ACHN (cell line): Measurements from ENCODE around the gene ARMC2.
A peak's percentile ranks its signal among the peaks of the same experiment; 100 is the strongest.

Experiments
- DNase-seq: peaks from one replicate; pipeline ENCODE4 v3.0.0-alpha.2; 2015
- in situ Hi-C: cut with HindIII; loops from 2 replicates; pipeline ENCODE4 v1.10.0; 2017; ENCODE audit warnings: low sequenced_read_pairs, low pct_ligation_motif_present, low pct_unique_long_range_greater_than_20kb

ARMC2 gene

DNA sequence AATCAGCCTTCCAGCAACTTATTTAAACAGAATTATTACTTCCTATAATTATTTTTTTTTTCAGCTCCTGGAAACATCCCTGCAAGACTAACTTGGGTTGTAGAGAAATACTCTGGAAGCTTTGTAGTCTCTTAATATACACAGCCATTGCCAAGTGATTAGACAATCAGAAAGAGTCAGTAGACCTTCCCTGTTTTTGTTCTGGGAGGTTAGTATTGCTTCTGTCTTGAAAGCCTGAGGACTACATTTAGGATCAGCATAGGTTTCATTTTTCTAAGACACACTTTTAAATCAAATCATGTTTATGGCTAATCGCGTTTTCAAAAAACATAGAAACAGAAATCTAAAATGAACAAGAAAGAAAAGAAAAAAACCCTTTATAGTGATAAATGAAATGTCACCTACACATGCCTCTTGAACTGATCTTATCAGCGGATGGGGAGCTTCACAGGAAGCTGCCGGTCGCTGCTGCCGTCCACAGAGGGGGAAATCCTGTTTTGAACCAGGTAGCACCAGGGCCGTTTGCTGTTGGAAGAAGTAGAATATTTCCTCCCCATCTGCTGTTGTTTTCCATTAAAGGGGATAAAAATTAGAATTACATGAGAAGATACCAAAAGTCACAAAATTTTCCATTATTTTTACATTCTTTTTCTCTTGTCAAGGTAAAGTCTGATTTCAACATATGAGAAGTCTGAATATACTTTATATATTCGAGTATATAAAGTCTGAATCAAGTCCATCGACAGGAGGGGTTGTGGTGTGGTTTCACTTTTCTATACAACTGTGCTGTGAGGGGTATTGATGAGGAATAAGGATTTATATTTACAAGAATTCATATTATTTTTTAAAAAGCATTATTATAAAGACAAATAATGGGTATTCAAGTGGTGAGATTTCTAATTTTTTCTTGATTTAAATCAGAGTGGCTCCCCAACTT lies 94.6 kb downstream of the ARMC2 start:
- DNase-seq = no peak
- in situ Hi-C loops = no loop called here

DNA sequence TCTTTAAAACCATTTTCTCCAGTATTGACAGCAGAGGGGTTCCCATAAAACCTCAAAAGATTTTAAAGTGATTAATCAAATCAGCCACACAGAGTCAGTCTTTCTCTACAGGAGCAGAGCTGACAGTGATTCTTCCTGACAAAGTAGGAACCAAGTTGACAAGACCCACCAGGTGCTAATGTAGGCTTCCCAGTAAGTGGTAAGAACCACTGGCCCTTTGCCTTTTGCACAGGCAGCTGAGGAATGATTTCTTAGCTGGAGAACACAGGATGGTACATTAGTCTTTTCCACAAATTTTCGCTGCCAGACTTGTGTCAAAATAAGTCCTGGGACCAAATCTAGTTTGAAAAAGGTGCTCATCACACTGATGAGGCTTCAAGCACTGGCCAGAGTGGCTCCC lies 95.8 kb downstream of the ARMC2 start:
- in situ Hi-C loops = no loop called here
- DNase-seq = no peak

DNA sequence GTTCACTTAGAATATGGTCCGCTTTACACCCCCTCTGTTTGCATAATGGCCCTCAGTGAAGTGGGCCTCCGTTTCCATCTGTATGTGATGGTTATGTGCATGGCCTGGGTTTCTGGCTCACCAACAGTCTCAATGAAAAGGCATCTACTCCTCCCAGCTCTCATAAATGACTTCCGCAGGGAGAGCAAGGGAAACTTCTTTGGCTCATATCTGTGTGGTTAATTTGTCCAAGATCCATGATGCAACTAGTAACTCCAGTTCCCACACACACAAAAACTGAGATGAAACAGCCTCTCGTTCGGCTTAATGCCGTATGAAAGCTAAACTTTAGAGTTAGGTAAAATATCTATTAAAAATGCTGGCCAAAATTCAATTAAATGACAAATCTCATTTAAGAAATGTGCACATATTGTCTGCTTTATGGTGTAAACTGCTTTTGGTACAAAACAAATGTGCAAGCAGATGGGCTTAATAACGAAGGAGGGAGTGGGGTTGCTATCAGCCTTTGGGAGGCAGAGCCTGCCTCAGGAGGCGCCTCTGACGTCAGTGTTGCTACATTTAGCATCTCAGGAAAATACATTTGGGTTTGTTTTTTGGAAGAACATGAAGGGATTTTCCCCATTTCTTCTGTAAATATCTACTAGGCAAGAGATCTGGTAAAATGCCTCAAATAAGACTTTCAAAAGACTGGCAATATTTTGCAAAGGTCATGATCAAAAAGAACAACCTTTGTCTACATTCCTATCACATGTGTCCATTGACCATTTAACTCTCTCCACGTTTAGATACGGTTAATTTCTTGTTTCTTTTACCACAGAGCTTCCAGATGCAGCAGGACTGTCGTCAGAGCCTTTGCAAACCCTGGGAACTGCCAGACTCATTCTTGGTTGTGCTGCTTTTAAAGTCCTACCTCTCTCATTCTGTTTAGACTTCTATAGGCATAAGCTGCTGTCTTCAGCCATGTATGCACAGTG lies 96.8 kb downstream of the ARMC2 start:
- in situ Hi-C loops = no loop called here

DNA sequence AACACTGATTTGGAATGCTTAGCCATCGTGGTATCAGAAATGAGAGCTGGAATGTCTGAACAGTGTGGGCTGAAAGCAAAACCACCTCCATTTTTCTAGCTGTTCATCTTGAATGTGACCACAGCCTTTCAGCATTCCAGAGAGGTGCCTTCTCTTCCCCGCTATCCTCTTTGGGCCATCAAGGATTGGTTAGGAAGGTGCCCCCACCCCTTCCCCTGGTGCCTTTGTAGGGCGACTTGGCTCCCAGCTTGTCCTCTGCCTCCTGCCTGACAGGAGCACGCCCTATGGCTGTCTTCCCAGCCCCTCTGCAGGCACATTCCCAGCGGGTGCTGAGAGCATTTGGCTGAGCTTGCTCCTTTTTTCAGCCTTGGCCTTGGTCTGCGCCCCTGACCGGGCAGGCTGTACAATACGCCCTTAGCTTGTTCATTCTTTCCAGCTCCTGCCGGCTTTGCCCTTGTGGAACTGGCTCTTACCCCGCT lies 97.5 kb downstream of the ARMC2 start:
- in situ Hi-C loops = no loop called here
- no peak for DNase-seq

More for the DNA sequence above, 96.8 kb downstream of the ARMC2 start:
- peak; percentile 62 for DNase-seq

DNA sequence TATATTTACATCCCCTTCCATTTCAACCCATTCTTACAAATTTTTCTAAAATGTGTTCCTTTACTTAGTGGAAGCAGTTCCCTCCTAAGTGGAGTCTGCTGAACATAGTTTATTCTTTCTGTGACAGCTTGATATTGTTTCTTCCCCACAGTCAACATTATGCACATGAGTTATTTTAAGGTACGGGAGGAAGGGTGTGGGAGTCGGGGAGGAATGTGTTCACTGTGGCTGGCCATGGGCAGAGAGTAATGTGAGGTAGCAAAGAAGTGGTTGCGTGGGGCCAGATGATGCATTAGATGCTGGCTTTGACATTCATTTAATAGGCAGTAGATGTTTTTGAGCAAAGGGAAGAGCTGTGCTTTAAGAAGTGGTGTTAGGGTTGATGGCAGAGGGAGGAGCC lies 98.5 kb downstream of the ARMC2 start:
- no peak for DNase-seq
- in situ Hi-C loops = no loop called here

DNA sequence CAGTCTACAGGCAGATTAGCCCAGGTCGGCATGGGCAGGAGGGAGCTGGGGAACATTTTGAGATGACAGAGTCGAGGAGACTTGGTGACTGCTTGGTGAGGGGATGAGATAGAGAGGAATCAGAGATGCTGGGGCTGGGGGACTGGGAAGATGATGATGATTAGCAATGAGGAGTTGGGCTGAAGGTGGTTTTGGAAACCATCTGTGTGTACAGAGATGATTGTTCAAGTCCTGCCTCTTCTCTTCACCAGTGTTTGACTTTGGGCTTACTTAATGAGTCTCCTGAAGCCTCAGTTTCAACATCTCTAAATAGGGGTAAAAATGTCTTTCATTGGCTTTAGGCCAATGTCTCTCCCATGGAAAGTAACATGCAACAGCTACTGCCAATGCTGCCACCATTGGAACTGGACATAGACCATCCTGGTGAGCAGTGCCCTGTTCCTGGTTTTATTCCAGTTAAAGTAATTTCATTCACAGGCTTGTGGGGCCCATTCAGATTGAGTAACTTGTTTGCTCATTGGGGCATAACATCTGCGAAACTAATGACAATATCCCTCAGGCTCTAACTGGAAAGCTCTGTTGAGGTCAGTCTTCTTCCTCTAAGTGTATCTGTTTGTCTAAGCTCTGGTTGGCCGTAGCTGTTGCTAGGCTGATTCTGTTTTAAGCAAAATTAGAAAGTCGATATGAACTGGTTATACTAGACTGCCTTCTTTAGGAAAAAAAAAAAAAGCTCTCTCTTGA lies 99.1 kb downstream of the ARMC2 start:
- DNase-seq = peak; percentile 7
- in situ Hi-C loops = no loop called here

DNA sequence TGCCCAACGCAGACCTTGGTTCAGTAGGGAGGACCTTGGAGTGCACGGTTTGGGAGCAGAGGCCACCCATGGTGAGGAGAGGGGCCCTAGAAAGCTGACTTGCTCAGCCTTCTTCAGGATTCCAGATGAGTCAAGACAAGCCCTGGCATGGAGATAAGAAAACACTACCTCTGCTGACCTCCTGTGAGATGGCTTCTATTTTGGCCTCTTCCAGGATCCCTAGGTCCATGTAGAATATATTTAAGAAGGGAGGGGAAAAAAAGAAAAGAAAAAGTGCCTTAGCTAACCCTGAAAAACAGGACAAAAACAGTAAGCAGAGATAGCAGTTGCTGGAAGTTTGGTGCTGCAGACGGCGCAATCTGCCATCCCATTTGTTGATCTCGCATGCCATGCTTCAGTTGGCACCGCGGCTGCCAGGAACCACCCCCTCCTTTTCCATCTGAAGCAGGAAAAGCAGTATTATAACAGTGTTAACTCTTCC lies 100.0 kb downstream of the ARMC2 start:
- in situ Hi-C loops = no loop called here
- peak; percentile 47 for DNase-seq

DNA sequence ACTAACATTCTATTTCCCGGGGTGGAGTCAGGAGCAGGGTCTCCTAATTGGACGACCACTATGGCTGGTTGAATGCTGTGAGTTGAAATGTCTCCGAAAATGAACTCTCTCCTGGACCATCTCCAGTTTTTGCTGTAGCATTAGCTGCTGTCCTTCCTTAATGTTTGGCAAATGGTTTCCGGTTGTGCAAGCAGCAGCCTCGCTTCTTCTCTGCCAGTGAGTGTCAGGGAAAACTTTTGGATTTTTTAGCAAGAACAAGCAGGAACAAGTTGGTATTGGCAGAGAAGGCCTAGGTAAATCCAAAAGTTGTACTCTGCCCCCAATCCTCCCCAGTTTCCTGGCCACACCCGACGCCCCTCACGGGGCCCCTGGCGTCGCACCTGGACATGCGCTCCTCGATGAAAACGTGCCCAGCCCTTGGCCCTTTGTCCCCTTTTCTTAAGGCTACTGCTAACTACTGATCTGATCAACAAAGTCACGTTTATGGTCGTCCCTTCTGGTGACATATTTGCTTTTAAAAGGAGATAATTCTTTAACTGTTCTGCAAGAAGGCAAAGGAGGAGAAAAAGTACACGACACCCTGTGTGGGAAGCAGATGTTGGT lies 103.2 kb downstream of the ARMC2 start:
- in situ Hi-C loops = no loop called here
- DNase-seq = no peak

DNA sequence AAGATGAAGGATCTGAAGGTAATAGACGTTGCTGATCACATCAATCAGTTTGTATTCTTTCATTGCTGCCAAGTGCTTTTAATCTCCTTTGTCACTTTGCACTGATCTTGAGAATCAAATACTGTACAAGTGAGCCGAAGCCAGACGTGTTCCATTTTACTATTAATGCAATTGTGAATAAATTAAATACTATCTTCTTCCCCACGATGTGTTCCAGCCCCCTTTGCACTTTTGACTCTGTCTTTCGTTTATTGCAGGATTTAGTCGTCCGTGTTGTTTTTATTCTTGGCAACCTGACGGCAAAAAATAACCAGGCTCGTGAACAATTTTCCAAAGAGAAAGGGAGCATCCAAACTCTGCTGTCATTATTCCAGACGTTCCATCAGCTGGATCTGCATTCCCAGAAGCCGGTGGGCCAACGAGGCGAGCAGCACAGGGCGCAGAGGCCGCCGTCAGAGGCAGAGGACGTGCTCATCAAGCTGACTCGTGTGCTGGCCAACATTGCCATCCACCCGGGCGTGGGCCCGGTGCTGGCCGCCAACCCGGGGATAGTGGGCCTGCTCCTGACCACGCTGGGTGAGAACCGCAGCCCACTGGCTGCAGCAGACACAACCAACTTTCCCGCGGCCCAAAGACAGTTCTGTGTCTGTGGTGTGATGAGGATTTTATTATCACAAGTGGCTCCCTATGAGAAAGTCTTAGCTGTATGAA lies 104.7 kb downstream of the ARMC2 start:
- DNase-seq = no peak
- in situ Hi-C loops = no loop called here

DNA sequence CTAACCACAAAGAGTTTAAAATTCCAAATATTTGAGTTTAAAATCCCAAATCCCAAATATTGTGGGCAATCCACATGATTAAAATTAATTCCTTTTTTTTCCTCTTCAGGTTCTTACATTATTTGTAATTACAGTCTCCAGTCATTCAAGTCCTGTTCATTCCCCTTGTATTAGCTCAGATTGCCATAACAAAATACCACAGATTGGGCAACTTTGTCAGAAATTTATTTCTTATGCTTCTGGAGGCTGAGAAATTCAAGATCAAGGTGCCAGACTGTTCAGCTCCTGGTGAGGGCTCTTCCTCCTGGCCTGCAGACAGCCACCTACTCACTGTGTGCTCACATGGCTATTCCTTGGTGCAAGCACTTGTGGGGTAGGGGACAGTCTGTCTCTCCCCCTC lies 105.5 kb downstream of the ARMC2 start:
- in situ Hi-C loops = no loop called here
- DNase-seq = no peak

DNA sequence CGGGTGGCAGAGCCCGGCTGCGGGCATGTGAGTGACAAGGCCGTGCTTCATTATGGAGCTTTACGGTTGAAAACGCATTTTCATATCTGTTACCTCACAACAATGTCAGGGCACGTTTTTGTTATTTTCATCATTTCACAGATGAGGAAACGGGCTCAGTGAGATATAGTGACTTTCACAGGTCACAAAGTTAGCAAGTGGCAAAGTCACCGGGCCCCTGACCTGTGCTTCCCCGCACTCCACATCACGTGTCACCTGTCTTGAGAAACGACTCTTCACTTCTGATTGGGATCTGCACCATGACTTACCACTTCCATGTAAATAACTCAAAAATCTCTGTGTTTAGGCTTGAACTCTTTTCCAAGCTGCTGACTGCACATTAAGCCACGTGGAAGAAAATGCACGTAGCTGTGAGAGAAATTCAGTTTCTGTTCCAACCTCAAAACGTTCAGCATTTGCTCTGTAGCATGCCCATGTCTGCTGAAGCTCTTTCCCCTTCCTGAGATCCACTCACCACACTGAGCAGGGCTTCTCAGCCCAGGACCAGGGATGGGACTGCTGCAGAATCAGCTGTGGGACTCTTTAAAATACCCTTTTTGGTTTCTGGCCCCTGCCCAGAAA lies 107.2 kb downstream of the ARMC2 start:
- DNase-seq = no peak
- in situ Hi-C loops = no loop called here

DNA sequence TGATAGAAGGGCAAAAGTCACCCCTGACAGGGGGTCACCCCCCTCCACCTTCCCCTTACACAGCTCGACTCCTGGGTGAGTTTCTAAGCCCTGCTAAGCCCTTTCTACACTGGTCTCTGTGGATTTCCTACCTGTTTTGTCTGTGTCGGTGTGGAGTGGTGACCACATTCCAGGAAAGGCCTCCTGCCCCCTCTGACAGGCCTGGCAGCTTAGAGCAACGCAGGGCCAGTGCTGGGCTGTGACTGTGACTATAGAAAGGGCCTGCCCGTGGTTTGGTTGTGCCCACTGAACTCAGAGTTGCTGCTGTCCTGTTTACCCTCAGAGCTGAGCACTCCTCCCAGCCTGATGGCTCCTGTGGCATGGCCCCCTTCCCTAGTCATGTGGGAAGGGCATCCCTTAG lies 109.0 kb downstream of the ARMC2 start:
- DNase-seq = no peak
- in situ Hi-C loops = no loop called here

DNA sequence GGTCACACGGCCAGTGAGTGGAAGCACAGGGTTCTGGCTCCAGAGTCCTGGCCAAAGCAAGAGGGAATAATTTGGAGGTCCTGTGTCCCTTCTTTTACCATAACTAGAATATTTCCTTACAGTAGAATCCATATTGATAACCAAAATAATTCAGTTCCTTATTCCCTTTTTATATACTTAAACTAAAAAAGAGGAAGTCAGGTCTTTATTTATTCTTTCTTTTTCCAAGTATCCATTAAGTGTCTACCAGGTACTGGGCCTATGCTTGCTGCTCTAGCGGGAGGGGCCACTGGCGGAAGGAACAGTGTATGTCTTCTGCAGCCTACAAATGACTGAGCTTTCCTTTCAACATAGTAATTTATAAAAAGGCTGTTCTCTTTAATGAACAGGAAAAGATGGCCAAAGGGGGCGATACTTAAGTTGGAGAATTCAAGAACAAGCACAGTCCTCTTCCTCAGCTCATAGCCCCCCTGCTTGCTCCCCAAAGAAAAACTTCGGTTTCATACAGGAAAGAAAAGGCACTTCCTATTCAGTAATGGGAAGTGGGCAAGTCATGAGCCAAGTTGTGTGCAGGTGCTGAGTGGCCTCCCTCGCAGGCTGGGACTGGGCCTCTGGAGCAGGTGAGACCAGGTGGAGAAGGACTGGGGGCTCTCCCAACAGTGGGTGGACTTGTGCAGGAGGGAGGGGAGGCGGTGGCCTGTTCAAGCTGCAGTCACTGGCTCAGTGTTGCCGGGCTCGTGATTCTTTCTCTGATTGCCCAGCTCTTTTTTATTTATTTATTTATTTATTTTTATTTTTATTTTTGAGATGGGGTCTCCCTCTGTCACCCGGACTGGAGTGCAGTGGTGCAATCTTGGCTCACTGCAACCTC lies 110.9 kb downstream of the ARMC2 start:
- no peak for DNase-seq
- in situ Hi-C loops = no loop called here

DNA sequence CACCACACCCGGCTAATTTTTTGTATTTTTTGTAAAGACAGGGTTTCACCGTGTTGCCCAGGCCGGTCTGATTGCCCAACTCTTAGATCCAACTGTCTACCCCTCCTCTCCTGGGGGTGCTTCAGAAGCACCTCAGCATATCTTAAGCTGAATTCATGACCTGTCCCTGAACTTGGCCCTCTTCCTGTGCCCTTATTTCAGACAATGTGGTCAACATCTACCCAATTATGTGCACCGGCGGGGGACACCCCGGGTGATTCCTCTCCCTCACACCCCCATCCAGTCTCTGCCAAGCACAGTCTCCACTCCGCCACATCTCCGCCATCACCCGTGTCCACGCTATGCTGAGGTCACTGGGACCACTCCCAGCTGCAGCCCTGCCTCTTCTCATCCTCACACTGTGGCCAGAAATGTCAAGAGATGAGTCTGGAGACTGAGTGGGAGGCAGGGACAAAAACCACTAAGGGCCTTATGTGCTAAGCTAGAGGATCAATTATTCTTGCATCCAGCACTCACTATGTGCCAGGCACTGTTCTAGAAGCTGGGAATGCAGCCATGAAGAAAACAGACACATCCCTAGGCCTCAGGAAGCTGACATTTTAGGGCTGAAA lies 111.9 kb downstream of the ARMC2 start:
- no peak for DNase-seq
- in situ Hi-C loops = no loop called here

DNA sequence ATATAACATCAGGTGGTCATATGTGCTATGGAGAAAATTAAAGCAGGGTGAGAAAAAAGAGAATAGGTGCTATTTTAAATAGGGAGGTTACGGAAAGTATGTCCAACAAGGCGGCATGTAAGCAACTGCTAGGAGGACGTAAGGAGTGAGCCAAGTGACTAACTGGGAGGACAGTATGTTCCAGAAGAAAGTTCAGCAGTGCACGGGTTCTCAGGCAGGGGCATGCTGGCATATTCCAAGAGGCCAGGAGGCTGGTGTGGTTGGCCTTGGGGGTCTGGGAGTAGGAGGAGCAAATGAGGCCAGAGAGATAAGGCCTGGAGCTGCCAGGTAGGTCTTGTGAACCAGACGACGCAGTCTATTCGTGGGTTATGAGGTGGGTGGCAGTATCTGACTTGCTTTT lies 112.4 kb downstream of the ARMC2 start:
- in situ Hi-C loops = no loop called here
- no peak for DNase-seq

DNA sequence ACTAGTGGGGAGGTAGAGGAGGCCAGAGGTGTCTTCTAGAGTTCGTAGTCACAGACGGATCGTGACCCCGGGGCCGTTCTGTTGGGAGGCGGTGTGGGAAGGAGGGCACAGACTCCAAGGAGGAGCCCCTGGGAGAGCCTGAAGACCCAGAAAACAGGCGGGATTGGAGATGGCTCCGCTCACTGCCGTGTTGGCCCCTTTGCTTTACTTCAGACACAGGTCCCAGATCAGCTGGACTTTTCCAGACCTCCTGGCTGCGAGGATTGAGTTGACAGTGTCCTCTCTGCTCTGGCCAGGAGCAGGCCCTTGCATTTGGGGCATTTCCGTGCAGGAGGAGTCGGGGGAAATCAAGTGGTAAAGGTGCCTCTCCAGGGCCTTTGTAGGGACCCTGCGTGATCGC lies 112.9 kb downstream of the ARMC2 start:
- in situ Hi-C loops = no loop called here
- no peak for DNase-seq
